HG02571 (cell line): ENCODE measurements around the gene SCFD2.
A peak's percentile ranks its signal among the peaks of the same experiment; 100 is the strongest.
"Not testable (repeated sequence)": the region's sequence is repeated elsewhere in the genome, so short reads cannot be mapped to it uniquely, and the experiment has no call there.

Experiments
- ATAC-seq: cut with Tn5 transposase; IDR thresholded peaks from one replicate; pipeline ENCODE4 v1.9.1; 2021; ENCODE audit warnings: mild to moderate bottlenecking, moderate library complexity; ENCODE audit not compliant: unreplicated experiment

SCFD2 gene

DNA sequence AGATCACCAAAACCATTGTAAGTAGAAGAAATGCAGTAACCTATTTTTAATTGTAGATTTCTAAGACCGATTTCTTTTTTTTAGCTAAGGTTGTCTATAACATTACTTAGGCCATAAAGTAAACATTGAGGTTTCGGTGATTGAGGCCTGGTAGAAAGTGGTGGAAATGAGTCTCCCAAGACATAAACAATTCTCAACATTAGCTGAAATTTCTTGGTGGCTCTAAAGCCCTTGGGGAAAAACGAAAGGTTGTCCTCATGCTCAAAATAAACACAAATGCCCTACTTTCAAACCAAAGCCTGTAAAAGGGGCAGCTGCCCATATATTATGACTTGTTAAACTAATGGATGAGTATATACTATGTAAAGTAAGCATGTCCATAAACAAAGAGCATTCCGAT, 98.8 kb downstream of the SCFD2 start:
- ATAC-seq = no peak

DNA sequence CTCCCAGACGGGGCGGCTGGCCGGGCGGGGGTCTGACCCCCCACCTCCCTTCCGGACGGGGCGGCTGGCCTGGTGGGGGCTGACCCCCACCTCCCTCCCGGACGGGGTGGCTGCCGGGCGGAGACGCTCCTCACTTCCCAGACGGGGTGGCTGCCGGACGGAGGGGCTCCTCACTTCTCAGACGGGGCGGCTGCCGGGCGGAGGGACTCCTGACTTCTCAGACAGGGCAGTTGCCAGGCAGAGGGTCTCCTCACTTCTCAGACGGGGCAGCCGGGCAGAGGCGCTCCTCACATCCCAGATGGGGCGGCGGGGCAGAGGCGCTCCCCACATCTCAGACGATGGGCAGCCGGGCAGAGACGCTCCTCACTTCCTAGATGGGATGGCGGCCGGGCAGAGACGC, 109.9 kb downstream of the SCFD2 start:
- not testable (repeated sequence) for ATAC-seq

DNA sequence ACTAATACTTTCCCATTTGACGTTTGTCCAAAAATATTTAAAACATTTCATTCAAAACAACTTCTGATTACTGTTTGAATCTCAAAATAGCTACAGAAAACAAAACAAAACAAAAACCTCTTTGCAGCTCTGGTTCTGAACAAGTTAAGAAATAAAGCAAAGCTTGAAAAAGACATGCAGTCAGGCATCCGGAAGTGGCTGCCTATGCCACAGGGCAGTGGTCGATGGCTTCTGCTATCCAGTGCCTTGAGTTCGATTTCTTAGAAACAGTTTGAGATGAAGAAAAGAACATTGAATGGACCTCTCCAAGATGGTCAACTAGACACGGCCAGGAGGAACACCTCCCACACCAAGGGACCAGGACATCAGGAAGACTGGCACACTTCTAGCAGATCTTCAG, 125.3 kb downstream of the SCFD2 start:
- no peak for ATAC-seq

DNA sequence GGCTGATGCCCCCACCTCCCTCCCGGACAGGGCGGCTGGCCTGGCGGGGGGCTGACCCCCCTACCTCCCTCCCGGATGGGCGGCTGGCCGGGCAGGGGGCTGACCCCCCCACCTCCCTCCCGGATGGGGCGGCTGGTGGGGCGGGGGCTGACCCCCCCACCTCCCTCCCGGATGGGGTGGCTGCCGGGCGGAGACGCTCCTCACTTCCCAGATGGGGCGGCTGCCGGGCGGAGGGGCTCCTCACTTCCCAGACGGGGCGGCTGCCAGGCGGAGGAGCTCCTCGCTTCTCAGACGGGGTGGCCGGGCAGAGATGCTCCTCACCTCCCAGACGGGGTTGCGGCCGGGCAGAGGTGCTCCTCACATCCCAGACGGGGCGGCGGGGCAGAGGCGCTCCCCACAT, 127.5 kb downstream of the SCFD2 start:
- not testable (repeated sequence) for ATAC-seq

DNA sequence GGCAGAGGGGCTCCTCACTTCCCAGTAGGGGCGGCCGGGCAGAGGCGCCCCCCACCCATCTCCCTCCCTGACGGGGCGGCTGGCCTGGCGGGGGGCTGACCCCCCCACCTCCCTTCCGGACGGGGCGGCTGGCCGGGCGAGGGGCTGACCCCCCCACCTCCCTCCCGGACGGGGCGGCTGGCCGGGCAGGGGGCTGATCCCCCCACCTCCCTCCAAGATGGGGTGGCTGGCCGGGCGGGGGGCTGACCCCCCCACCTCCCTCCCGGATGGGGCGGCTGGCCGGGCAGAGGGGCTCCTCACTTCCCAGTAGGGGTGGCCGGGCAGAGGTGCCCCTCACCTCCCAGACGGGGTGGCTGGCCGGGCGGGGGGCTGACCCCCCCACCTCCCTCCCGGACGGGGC, 128.1 kb downstream of the SCFD2 start:
- ATAC-seq = not testable (repeated sequence)

DNA sequence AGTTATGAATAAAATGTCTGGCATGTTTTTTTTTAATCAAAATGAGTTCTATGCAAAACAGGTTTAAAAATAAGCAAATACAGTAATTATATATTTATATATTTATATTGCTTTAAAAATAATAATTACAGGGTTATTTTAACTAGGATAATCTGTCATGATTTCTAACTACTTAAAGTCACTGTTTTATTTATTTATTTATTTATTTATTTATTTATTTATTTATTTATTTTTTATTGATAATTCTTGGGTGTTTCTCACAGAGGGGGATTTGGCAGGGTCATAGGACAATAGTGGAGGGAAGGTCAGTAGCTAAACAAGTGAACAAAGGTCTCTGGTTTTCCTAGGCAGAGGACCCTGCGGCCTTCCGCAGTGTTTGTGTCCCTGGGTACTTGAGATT, 129.2 kb downstream of the SCFD2 start:
- ATAC-seq = not testable (repeated sequence)

DNA sequence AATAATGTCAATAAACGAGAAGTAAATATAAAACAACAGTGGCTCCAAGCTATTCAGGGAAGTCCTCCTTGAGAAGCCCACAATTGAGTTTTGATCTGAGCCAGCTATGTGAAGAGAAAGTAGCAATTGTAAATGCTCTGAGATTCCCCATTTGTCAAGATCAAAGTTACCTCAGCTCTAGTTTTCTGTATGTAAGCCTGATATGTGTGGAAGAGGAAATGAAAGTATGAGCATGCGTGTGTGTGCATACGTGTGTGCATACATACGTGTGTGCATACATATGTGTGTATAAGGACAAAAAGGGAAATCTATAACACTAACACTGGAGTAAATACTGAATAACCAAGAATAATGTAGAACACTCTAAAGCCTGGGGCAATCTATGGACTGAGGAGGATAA, 130.3 kb downstream of the SCFD2 start:
- ATAC-seq = no peak

DNA sequence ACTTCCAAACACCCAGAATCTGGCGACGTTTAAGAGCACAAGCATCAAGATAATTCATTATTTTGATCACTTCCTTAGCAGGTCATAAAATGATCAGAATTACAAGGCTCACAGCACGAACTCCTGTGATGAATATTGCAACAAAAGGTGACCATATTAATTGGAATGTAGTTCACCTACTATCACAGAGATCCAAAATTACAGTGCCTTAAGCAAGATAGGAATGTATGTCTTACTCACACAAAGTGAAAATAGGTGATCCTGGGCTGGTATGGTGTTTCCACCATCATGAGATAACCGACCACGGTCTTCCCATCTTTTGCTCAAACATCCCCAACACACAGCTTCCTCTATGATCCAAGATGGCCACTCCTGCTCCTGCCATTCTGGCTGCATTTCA, 131.2 kb downstream of the SCFD2 start:
- no peak for ATAC-seq

DNA sequence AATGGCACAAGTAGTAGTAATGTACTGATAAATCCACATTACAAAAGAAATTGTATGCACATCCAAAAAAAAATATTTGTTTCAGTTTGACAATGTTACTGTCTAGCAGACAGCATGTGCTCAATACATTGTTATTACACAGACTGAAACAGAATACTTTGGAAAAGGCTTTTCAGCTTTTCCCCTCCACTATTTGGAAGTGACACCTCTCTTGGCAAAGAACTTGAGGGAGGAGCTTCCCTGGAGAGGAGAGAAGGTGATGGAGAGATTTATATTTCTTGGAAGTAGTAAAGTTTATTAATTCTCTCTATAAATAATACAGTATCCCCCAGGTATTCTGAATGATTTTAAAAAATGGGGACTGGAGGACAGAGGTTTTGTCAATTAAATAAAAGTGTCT, 131.8 kb downstream of the SCFD2 start:
- no peak for ATAC-seq

DNA sequence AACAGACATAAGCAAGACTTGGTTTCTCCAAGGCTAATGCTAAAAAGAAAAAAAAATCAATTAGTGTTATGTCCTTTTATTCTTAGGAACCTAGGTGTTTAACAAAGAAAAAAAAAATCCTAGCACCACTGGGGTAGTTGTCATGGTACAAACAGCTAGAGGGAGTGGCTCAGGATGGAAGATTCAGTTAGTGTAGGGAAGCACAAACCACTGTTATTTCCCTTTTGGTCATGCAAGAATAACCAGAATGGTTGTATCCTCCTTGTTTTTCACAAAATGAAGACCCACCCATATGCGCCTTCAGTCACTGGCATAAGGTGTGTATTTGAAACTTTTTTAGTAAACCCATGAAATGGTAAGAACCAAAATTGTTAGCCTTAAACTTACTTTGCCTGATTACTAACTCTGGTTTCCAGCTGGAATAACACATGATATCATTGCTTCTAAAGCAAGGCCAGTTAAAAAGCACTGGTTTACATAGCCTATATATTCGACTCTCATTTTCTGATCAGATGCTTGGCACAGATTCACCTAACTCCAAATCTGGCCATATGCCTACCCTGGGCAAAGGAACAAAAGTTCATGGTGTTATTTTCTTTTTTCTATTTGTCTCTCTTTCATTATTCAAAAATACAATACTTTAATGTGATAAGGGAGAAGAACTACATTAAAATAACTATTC, 132.6 kb downstream of the SCFD2 start:
- ATAC-seq = no peak

DNA sequence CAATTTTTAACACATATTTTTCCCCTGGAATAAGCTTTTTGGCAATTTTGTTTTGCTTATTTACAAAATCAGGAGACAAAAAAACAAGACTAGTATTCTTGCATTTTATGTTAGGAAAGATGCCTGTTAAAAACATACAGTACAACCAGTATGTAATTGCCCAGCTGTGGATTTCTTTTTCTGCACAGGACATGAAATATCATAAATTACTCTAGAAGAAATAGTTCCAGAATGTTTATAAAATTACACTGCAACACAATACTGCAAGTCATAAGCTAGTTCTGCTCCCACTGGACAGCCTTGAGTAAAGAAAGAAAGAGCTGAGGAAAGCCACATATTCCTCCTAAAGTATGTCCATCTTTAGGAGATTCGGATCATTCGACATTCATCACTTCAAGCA, 133.5 kb downstream of the SCFD2 start:
- ATAC-seq = no peak

DNA sequence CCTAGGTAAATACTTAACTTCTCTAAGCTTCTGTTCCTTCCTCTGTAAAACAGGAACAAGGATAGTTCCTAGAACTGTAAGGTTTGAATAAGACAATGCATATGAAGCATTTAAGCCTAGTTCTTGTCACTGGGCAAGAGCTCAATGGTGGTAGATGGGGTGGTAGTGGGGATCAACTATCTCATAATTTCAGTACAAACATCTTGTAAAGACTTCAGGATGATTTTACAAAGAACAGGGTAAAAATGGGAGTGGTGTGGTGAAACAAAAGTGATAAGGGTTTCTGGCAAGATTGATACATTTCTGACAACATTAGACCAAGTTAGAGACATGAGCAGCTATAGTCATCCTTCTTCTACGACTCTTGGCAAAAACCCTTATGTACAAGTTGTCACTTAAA, 137.8 kb downstream of the SCFD2 start:
- ATAC-seq = no peak

DNA sequence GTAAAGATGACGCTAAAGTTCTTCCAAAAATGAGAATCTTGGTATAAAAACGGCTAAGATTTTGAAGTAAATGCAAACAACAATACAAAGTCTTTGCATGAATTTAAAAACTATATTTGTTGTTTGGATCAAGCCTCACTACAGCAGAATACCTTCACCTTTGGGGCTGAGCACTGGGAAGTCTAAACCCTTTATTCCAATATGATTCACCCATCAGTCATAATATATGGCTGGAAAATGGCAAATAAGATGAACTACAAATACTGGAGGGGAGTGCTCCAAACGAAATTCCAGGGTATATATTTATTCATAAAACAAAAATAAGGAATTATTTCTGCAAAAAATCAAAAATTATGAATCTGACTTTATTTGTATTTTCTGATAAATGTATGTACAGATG, 138.4 kb downstream of the SCFD2 start:
- no peak for ATAC-seq

DNA sequence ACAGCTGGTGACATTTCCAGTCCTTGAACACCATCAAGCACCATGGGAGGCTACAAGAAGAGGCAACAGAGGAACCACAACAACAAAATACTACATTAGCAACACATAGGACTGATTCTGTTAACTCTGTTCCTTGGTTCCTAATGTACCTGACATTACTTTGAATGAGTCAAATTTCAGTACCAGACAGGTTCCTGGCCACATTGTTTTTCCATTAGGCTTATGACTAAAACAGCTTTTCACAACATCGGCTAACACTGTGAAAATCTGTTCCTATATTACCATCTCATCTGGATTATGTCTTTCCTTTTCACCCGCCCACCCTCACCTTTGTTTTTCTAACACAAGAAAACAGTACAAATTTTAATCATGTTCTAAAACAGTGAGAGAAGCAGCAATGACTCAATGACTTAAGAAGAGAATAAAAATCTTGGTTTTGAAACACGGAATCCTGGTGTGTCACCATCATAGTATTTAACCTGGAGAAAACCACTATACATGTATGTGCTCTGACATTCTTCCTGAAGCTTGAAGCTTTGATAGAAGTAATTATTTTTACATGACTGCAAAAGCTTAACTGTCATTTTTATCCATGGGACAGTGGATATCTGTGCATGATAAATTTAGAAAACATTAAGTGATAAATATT, 143.9 kb downstream of the SCFD2 start:
- ATAC-seq = no peak

DNA sequence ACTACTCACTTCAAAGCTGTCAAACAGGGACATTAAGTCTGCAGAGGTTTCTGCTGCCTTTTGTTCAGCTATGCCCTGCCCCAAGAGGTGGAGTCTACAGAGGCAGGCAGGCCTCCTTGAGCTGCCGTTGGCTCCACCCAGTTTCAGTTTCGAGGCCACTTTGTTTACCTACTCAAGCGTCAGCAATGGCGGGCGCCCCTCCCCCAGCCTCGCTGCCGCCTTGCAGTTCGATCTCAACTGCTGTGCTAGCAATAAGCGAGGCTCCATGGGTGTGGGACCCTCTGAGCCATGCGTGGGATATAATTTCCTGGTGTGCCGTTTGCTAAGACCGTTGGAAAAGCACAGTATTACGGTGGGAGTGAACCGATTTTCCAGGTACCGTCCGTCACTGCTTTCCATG, 146.7 kb downstream of the SCFD2 start:
- ATAC-seq = not testable (repeated sequence)

DNA sequence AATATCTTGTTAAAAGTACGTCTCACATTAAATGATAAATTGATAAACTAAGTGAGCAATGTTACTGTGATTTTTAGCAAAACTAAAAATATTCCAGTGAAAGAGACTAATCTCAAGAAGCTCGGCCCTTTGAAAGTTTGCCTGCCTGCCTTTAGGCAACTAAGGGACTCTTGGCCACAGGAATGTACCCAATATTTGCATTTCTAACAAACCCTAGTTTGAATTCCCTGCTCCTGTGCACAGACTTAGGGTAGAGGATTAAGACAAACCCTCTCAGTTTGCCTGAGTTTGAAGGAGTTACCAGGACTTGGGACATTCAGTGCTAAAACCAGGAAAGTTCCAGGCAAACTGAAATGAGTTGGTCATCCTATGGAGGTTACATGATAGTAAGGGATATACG, 157.1 kb downstream of the SCFD2 start:
- no peak for ATAC-seq

DNA sequence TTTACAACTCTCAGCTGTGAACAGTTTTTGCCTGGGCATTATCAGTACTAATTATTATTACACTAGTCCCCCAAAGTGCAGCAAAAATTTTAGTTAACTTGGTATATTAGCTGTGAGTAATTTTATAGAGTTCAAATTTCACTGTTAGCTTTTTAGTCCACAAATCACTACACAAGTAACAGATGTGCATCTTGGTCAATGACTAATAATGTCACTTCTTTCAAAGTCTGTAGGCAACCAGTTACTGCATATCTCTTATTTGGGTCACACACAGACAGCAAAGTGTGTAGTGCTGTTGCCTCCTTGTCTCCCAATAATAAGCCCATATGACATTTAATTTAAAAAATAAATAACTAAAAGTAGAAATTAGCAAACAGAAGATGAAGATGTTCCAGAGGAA, 159.9 kb downstream of the SCFD2 start:
- ATAC-seq = no peak

DNA sequence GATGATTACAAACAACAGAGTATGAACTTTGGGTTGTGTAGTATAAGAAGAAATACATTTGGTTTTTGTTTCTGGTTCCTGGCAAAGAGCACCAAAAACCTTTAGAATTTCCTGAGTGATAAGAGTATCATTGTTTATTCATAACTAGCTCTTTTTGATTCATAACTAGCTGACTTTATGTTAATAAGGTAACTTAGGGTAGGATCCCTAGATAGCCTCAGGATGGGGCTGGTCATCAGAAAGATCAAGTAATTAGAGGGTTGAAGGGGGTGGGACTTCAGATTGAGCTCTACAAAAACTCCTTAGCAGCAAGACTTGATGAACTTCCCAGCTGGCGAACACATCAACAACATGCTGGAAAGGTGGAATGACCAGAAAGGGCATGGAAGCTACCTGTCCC, 166.5 kb downstream of the SCFD2 start:
- no peak for ATAC-seq

DNA sequence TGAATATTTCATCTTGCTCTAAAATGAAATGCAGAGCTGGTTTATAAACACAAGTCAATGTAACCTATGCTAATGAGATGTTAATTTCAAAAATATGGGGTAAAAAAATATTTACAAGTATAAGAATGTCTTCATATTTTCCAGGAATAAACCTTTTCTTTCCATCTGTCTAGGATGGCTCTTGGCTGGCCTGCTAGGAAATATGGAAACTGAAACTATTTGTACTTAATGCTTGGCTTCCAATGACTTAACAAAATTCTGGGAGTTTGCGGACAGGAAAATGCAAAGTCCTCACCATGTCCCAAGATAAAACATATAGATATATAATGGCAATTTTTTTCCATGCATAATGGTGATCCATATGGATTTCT, 168.1 kb downstream of the SCFD2 start:
- no peak for ATAC-seq

DNA sequence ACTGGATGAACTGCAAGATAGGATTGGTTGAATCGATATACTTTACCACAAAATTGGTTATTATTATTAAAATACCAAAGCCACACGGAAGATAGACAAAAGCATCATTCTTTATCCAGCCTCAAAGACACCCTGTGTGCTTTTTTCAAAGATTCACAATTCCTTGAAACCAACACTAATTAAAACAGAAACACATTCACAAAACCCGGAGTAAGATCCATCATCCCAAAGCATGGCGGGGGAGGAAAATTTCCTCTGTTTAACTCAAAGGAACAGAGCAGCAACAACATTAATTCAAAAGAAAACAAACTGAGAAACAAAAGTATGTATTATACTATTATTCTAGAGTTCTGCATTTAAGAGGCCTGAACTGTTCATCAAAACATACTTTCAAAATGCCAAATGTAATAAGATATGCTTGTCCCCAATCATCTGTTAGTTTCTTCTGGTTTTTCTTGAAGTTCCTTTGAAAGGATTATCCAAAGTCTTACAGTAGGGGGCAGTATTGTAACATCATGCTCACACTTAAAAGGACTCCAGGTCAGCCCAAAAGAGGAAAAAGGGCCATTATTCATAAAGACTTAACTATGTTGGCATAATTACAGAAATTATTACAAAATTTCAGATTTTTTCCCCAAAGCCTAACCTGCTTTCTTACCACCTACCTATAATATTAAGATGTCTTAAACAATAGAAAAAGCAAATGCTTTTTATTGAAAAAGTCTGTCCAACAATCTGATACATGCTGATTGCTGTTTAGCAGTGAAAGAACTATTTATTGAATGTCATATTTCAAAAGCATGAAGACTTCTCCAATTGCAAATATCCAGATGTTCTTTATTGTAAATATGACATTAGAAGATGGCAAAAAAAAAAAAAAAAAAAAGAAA, 168.7 kb downstream of the SCFD2 start:
- peak; percentile 56 for ATAC-seq

DNA sequence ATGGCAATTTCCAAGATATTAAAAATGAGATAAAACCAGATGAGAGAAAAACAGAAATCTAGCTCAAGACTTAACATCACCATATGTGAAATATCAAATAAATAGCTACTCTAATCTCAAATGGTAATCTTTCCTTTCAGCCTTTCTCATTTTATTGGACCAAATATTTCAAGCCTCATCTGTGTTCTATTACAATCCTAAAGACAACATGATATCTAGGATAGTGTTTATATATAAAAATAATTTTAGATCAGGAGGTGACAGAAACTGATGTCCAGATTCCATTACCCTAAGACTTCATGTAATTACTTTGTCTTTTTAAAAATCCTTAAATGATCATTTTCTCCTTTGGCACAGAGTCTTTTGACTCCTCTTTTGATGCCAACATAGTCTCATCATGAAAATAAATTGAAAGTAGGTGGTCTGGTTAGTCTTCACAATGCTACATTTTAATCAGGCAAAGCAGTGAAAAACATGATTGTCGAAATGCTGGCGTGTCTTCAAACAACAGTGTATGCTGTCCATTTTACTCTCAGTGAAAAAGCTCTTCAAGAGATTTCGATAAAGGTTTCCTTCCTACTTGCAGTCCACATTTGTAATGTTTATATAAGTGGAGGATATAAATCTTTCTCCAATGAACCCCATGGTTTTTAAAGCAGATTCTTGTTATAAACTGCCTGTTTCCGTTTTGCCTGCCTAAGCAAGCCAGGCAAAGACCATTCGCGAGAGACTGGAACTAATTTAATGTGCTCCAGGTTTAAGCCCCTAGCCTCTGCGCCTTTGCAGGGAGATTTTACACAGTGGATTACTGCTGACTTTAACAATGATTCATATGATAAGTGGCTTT, 169.8 kb downstream of the SCFD2 start:
- no peak for ATAC-seq
